ACHN (cell line): ENCODE results near the gene GEMIN2.
A peak's percentile ranks its signal among the peaks of the same experiment; 100 is the strongest.
"Not testable (repeated sequence)": the region's sequence is repeated elsewhere in the genome, so short reads cannot be mapped to it uniquely, and the experiment has no call there.

ENCODE experiments used
- DNase-seq: peaks from one replicate; pipeline ENCODE4 v3.0.0-alpha.2; 2015
- in situ Hi-C: cut with HindIII; loops from 2 replicates; pipeline ENCODE4 v1.10.0; 2017; ENCODE audit warnings: low sequenced_read_pairs, low pct_ligation_motif_present, low pct_unique_long_range_greater_than_20kb

The GEMIN2 gene

GRCh38 chr14:39173198-39173597 lies 59.1 kb downstream of the GEMIN2 start:
- in situ Hi-C loops = no loop called here
- DNase-seq = no peak

GRCh38 chr14:39174560-39175444 lies 60.7 kb downstream of the GEMIN2 start, which contains the start of gene PNN:
Gene PNN, plus strand, starts transcription at chr14:39175254. Its CDS starts 26 bp downstream, at chr14:39175280.
- peak; percentile 99 for DNase-seq
- in situ Hi-C loops = no loop called here

GRCh38 chr14:39175445-39176262 lies 61.5 kb downstream of the GEMIN2 start:
- DNase-seq = peak; percentile 32

GRCh38 chr14:39176263-39177167 lies 62.4 kb downstream of the GEMIN2 start:
- in situ Hi-C loops = no loop called here
- no peak for DNase-seq

More at GRCh38 chr14:39175445-39176262, 61.5 kb downstream of the GEMIN2 start:
- in situ Hi-C loops = no loop called here

GRCh38 chr14:39177168-39177545 lies 63.0 kb downstream of the GEMIN2 start:
- DNase-seq = no peak
- in situ Hi-C loops = no loop called here

- no peak for DNase-seq
- in situ Hi-C loops = no loop called here
These were observed 64.9 kb downstream of the GEMIN2 start for GRCh38 chr14:39179042-39179441.

GRCh38 chr14:39180553-39180952 lies 66.4 kb downstream of the GEMIN2 start:
- in situ Hi-C loops = no loop called here
- DNase-seq = no peak

- in situ Hi-C loops = no loop called here
- no peak for DNase-seq
These were observed 67.0 kb downstream of the GEMIN2 start for GRCh38 chr14:39181026-39181692.

GRCh38 chr14:39181693-39182047 lies 67.5 kb downstream of the GEMIN2 start:
- in situ Hi-C loops = no loop called here
- no peak for DNase-seq

- DNase-seq = no peak
These were observed 68.9 kb downstream of the GEMIN2 start for GRCh38 chr14:39182770-39183684.

GRCh38 chr14:39183685-39184003 lies 69.5 kb downstream of the GEMIN2 start:
- DNase-seq, in situ Hi-C loops: not testable (repeated sequence)

More at GRCh38 chr14:39182770-39183684, 68.9 kb downstream of the GEMIN2 start:
- in situ Hi-C loops = no loop called here

- in situ Hi-C loops = no loop called here
- no peak for DNase-seq
These were observed 70.6 kb downstream of the GEMIN2 start for GRCh38 chr14:39184628-39185255.

- in situ Hi-C loops = no loop called here
- no peak for DNase-seq
These were observed 71.3 kb downstream of the GEMIN2 start for GRCh38 chr14:39185256-39186049.
